ENCODE results near the gene CDH22. TPM values are rescaled to one million over a fixed set of nuclear protein-coding genes. Genes with fewer than 3 reads are reported as not detected.

Gene CDH22
- total RNA-seq, 1 experiment from 2014 or later: 0.11 TPM

- H3K27me3 Mint-ChIP-seq (ENCODE audit: insufficient read depth, unreplicated experiment): peaks cover 44% of the 10 kb centered on the region
- H3K27ac Mint-ChIP-seq (ENCODE audit: unreplicated experiment): no peak overlapping the region
- H3K4me1 Mint-ChIP-seq (ENCODE audit: low read depth, unreplicated experiment): peaks cover 9% of the 10 kb centered on the region
- Histone ChIP-seq H3K27me3 (replicated peaks; ENCODE audit: control insufficient read depth, insufficient read depth, low read length) (peaks cover 17% of the 10 kb centered on the region), H3K9me3 (no peaks in the 10 kb centered on the region), H3K4me1 (no peaks in the 10 kb centered on the region), H3K36me3 (ENCODE audit: control insufficient read depth, insufficient read depth, low read length) (no peaks in the 10 kb centered on the region), H3K4me3 (ENCODE audit: low read depth, low read length) (no peak overlapping the region)
- H3K9me3 Mint-ChIP-seq (ENCODE audit: unreplicated experiment): no peaks in the 10 kb centered on the region
- no peak for DNase-seq
- no TSS peak for BruUV-seq (replicated peaks)
- H3K36me3 Mint-ChIP-seq (ENCODE audit: insufficient read depth, unreplicated experiment): no peaks in the 10 kb centered on the region
- ChIA-PET CTCF (interaction anchor here (0.6 to 1.2 kb wide), 2 partner anchors 33 to 227 kb away, joined by 3 read pairs; no protein-coding TSS in a partner anchor), POLR2A (no interaction called here)
- no peak for TF ChIP-seq CTCF (IDR thresholded peaks at IDR 0.05; ENCODE audit: insufficient read depth in 1 of 2, low read depth in 1 of 2, low read length in 1 of 2, severe bottlenecking in 1 of 2, unreplicated experiment in 1 of 2)
- intact Hi-C loops (cut with micrococcal nuclease; ENCODE audit: unreplicated experiment): no loop called here
- no peak overlapping the region for H3K4me3 Mint-ChIP-seq (ENCODE audit: unreplicated experiment)
Measured at GRCh38 chr20:46315311-46315710, 7.0 kb upstream of the CDH22 start.

GRCh38 chr20:46312945-46313861 lies 4.9 kb upstream of the CDH22 start:
- intact Hi-C loops (cut with micrococcal nuclease; ENCODE audit: unreplicated experiment): no loop called here
- Mint-ChIP-seq H3K36me3 (ENCODE audit: insufficient read depth, unreplicated experiment) (no peaks in the 10 kb centered on the region), H3K4me1 (ENCODE audit: low read depth, unreplicated experiment) (peaks cover 9% of the 10 kb centered on the region), H3K27ac (ENCODE audit: unreplicated experiment) (no peak overlapping the region), H3K27me3 (ENCODE audit: insufficient read depth, unreplicated experiment) (peaks cover 50% of the 10 kb centered on the region), H3K9me3 (ENCODE audit: unreplicated experiment) (no peaks in the 10 kb centered on the region), H3K4me3 (ENCODE audit: unreplicated experiment) (no peak overlapping the region)
- DNase-seq: no peak
- Histone ChIP-seq H3K4me3 (ENCODE audit: low read depth, low read length) (no peak overlapping the region; the same call in 1 of the 2 replicates), H3K9me3 (no peaks in the 10 kb centered on the region), H3K36me3 (ENCODE audit: control insufficient read depth, insufficient read depth, low read length) (no peaks in the 10 kb centered on the region), H3K27me3 (replicated peaks; ENCODE audit: control insufficient read depth, insufficient read depth, low read length) (peaks cover 23% of the 10 kb centered on the region), H3K4me1 (peaks cover under 1% of the 10 kb centered on the region; the same call in 1 of the 2 replicates)
- CTCF ChIA-PET: interaction anchor here (0.9 to 1.7 kb wide), 2 partner anchors 36 to 125 kb away, joined by 3 to 5 read pairs; no protein-coding TSS in a partner anchor
- TF ChIP-seq CTCF (IDR thresholded peaks at IDR 0.05; ENCODE audit: insufficient read depth in 1 of 2, low read depth in 1 of 2, low read length in 1 of 2, severe bottlenecking in 1 of 2, unreplicated experiment in 1 of 2): no peak
- BruUV-seq (replicated peaks): no TSS peak
- POLR2A ChIA-PET: no interaction called here

GRCh38 chr20:46312075-46312944 lies 4.0 kb upstream of the CDH22 start:
- Histone ChIP-seq H3K27me3 (replicated peaks; ENCODE audit: control insufficient read depth, insufficient read depth, low read length) (peaks cover 24% of the 10 kb centered on the region), H3K36me3 (ENCODE audit: control insufficient read depth, insufficient read depth, low read length) (no peaks in the 10 kb centered on the region), H3K4me3 (ENCODE audit: low read depth, low read length) (peak overlapping the region; percentile 12; the same call in 1 of the 2 replicates), H3K9me3 (no peaks in the 10 kb centered on the region), H3K4me1 (peaks cover 10% of the 10 kb centered on the region)
- CTCF ChIA-PET: interaction anchor here (0.6 to 1.7 kb wide), 3 partner anchors 37 to 180 kb away, joined by 3 to 5 read pairs (median 4); no protein-coding TSS in a partner anchor
- POLR2A ChIA-PET: interaction anchor here (1.2 kb wide), 1 partner anchor 52 kb away, joined by 4 read pairs; no protein-coding TSS in a partner anchor
- intact Hi-C loops (cut with micrococcal nuclease; ENCODE audit: unreplicated experiment): no loop called here
- peaks cover 50% of the 10 kb centered on the region for H3K27me3 Mint-ChIP-seq (ENCODE audit: insufficient read depth, unreplicated experiment)
- no peaks in the 10 kb centered on the region for H3K36me3 Mint-ChIP-seq (ENCODE audit: insufficient read depth, unreplicated experiment)
- no TSS peak for BruUV-seq (replicated peaks)
- no peaks in the 10 kb centered on the region for H3K9me3 Mint-ChIP-seq (ENCODE audit: unreplicated experiment)
- peak; percentile 67 to 83 for DNase-seq
- no peak overlapping the region for H3K27ac Mint-ChIP-seq (ENCODE audit: unreplicated experiment)
- TF ChIP-seq CTCF (IDR thresholded peaks at IDR 0.05; ENCODE audit: insufficient read depth in 1 of 2, low read depth in 1 of 2, low read length in 1 of 2, severe bottlenecking in 1 of 2, unreplicated experiment in 1 of 2): peak in 1 of 2 experiments; percentile 62
- H3K4me3 Mint-ChIP-seq (ENCODE audit: unreplicated experiment): peak overlapping the region; percentile 3
- peaks cover 9% of the 10 kb centered on the region for H3K4me1 Mint-ChIP-seq (ENCODE audit: low read depth, unreplicated experiment)

Data from Caco-2 (cell line).